C1 segment of cervical spinal cord (tissue), 14 donors: ENCODE results near the gene ZBTB8B.

ENCODE experiments used
- DNase-seq, 14 donors: peaks; one replicate each; lab custom pipeline; 2025; lab: John Stamatoyannopoulos, UW

The ZBTB8B gene

DNA sequence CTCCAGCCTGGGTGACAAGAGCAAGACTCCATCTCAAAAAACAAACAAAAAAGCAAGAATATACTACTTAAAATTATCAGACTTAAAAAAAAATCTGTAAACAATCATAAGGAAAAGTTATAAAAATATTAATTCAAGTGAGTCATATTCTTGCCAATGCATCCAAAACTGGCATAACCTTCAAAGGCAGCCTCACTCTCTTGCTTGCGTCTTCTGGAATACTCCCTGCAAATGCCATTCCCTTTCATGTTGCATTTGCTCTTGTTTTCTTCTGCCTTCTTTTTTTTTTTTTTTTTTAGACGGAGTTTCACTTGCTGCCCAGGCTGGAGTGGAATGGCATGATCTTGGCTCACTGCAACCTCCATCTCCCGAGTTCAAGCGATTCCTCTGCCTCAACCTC lies 42.1 kb downstream of the ZBTB8B start:
- DNase-seq, result no peak

DNA sequence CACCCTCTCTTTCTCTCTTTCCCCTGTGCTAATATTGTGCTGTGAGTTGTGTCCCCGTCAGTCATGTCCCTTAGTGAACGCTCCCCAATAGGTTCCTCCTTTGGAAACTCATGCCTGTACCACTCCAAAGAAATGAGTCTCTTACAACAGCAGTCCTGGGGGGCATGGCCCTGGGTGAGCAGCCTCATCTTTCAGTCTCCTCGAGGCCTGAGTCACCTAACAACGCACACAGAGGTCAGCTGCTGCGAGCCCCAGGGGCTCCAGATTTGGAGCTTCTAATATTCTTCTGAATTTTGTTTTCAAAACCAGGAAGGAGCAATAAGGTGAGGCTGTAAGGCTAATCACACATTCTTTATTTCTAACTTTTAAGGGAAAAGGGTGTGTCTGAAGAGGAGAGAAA lies 43.9 kb downstream of the ZBTB8B start:
- DNase-seq, result no peak

DNA sequence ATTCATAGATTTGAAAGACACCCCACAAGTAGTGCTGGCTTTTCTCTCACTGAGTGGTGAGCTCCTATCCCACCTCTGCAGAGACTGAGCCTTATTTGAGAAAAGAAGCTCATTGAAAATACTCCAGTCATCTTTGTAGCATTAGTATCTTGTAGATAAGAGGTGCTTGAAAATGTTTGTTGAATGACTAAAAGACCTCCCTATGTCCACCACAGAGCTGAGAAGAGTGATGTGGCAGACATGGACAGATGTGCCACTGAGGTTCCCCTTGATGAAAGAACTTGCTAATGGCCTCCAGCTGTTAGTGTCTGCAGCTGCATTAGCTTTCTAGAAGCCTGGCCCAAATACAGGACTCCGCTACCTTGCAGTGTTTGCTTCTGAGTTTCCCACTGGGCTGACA lies 45.1 kb downstream of the ZBTB8B start:
- no peak for DNase-seq
